ENCODE data around the gene PTPRM.
"Not testable (repeated sequence)": the region's sequence is repeated elsewhere in the genome, so short reads cannot be mapped to it uniquely, and the experiment has no call there.

Gene PTPRM

DNA sequence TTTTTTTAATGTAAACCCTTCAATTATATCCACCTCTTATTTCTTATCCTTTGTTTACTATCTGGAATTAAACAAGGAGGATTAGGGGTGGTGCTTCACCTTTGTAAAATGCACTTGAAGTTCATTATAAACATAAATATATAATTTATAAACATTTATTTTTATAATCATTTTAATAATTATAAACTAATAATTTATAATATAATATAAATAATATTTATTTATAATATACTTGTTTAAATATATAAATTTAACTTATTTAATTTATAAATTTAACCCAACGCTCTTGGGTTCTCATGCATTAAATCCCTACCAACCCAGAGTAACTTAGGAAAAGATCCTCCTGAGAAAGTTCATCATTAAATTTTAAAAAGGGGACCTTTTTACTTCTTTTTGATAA, 452.5 kb downstream of the PTPRM start:
- DNase-seq: no peak

DNA sequence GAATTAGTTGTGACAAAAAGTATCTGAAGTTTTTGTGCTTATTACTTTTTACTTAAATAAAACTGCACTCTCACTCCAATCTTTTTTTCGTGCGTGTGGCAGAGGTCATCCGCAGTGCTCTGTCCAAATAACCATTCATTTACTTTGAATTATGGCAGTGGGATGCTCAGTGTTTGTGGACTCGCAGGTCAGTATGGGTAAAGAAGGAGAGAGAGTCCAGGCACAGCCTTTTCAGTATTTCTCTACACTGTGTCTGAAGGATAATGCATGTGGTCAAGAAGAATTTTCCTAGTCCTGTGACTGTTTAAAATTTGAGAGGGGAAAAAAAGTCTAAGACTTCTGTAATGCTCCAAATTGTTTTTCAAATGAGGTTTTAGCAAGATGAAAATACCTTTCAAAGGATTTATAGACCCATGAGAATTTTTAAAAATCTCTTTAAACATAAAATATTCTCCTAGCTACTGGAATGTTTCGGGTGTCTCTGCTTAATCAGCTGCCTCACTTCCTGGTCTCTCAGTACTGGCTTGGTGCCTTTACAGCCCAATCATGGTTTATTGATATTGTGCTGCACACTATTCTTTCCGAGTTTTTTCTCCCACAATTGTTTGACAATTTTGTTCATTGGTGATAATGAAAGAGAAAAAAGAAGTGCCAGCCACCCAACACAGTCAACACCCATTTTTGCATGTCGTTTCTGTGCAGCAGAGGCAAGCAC, 453.2 kb downstream of the PTPRM start:
- DNase-seq: no peak

- no peak for DNase-seq
These were observed 461.9 kb downstream of the PTPRM start for GRCh38 chr18:8029061-8029460.

- DNase-seq: no peak
These were observed 462.6 kb downstream of the PTPRM start for GRCh38 chr18:8029731-8030130.

GRCh38 chr18:8030201-8030600, 463.1 kb downstream of the PTPRM start:
- no peak for DNase-seq

GRCh38 chr18:8031496-8031895, 464.4 kb downstream of the PTPRM start:
- no peak for DNase-seq

- DNase-seq: no peak
These were observed 467.6 kb downstream of the PTPRM start for GRCh38 chr18:8034674-8035073.

DNA sequence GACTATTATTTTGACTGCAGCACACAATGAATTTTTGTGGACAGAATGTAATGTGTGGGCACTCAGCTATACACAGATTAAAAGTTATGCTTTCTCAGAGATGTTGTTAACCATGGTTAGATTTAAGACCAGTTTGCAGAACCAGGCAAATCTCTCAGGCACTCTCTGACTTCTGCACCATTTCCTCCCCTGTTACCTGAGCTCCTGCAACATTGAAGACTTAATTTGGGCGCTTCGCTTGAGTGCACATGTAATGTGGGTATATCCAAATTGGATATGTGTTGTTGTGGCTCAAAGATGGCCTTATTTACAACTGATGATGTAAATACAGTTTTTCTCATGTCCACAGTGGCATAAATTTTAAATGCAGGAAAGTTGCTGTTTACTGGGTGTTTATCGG, 469.4 kb downstream of the PTPRM start:
- no peak for DNase-seq

- DNase-seq: no peak
These were observed 470.2 kb downstream of the PTPRM start for GRCh38 chr18:8037296-8037695.

DNA sequence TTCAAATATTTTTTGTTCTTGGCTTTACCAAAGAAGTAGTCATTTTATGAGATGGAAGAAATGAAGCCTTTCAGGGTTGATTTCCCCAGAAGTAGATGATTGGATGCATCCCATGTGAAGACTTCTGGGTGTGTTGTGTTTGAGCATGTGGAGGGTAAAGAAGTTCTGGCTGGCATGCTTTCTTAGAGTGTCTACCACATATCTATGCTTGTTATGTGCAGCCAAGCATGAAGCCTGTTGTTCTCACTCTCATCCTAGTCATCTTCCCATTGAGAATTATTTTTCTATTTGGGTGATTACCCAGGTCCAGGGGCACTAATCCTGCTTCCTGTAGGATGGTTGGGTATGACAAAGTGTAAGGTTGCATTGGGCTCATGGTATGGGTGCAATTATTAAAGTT, 472.9 kb downstream of the PTPRM start:
- DNase-seq: no peak

- no peak for DNase-seq
These were observed 474.5 kb downstream of the PTPRM start for GRCh38 chr18:8041526-8042111.

- DNase-seq: no peak
These were observed 476.9 kb downstream of the PTPRM start for GRCh38 chr18:8044004-8044403.

DNA sequence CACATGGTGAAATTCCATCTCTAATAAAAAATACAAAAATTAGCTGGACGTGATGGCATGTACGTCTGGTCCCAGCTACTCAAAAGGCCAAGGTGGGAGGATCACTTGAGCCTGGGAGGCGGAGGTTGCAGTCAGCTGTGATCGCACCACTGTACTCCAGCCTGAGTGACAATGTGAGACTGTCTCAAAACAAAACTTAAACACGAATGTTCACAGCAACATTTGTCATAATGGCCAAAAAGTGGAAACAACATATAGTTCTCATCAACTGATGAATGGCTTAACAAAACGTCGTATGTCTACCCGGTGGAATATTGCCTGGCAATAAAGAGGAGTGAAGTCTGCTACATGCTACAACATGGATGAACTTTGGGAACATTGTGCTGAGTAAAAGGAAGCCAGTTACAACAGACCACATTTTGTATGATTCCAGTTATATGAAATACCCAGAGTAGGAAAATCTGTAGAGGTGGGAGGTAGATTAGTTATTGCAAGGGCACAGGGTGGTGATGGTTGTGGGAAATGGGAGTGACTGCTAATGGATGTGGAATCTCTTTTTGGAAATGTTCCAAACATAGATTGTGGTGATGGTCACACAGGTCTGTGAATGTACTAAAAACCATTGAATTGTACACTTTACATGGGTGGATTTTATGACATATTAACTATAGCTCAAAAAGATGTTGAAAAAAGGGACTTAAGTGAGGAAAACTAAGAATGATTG, 478.2 kb downstream of the PTPRM start:
- no peak for DNase-seq

DNA sequence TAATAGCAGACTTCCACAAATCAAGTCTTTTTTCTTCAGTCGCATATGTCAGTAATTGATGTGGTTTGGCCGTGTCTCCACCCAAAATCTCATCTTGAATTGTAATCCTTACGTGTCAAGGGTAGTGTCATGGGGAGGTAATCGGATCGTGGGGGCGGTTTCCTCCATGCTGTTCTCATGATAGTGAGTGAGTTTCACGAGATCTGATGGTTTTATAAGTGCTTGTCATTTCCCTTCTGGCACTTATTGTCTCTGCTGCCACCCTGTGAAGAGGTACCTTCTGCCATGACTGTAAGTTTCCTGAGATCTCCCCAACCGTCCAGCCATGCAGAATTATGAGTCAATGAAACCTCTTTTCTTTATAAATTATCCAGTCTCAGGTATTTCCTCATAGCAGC, 478.8 kb downstream of the PTPRM start:
- DNase-seq: no peak

DNA sequence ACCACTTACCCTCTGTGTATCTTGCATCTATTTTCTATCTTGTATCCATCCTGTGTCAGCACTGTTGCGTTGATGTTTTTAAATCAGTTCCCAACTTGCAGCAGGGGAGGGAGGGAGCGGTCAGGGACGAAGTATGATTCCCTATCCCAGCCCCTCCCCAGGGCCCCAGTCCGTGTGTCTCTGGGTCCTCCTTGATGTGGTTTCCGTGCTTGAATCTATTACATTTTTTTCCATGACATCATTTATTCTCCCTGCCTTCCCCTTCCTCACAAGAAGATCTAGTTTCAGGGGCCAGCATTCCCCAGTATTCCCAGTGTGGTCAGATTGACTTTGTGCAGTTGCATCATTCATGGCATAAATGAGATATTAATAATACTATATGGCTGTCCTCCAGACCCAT, 479.3 kb downstream of the PTPRM start:
- no peak for DNase-seq

DNA sequence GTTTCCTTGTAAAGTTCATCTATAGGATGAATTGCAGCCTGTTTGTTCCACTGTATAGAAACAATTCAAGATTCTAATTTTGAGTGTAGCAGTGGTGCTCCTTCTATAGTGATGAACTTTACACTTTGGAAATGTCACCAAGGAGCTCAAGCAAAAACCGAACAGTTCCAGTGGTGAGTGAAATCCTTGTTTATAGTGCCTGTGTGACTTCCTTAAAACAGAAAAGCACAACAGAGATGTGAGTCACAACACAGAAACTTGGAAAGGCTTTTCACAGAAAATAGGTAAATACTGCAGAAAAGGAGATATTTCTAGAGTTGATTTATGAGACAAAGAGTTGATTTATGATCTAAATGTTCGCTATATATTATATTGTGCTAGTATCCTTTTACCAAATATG, 482.0 kb downstream of the PTPRM start:
- DNase-seq: no peak

DNA sequence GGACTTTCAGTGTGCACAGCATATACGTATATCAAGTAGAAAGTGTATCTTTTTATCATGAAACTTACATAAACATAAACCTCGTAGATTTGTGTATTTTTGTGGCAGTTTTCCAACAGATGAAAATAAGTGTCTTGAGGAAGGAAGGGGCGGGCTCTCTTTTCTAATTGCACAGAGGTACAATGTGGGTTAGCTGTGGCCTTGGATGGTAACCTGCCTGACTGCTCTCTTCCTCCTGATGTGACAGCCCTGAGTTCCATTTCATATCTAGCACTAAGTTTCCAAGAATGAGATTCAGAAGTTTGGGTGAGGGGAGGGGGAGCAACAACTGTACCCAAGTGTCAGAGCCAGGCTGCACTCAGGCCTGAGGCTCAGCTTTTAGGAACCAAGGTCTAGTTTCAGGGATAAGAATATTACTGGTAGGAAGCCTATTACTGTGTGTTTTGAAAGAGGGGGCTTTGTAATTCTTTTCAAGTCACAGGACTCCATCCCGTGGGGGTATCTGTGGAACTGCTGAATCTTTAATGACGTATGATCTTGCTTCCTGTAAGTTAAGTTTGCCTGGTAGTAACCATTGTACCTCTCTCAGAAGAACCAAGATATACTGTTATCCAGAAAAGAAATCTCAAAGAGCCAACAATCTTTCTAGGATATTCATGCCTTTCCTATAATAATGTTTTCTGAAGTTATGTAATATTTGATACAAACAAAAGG, 483.7 kb downstream of the PTPRM start:
- no peak for DNase-seq

DNA sequence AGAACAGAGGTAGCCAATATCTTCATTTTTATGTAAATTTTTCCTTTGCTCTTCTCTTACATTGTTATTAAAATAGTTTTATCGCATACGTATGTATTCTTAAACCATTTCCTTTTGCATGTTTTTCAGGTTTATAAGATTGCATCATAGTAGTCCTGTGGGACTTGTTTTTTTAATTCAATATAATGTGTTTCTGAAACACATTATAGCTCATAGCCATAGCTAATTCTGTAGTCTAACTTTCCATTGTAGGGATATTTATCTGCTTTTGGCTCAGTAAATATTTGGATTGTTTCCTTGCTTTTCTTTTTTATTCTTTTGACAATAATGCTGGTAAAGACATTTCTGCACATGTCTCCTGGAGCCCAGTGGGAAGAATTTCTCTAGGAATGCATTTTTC, 484.3 kb downstream of the PTPRM start:
- DNase-seq: no peak

DNA sequence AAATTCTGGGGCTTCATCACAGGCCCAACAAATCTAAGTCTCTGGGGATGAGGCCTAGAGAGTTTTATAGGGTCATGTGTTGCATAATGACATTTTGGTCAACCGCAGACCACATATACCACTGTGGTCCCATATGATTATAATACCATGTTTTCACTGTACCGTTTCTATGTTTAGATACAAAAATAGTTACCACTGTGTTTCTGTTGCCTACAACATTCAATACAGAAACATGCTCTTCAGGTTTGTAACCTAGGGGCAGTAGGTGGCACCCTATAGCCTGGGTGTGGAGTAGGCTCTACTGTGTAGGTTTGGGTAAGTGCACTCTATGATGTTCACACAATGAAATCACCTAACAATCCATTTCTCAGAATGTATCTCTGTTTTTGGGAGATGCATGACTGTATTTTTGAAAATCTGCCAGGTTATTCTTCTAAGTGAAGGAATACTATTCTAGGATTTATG, 485.2 kb downstream of the PTPRM start:
- DNase-seq: peak; percentile 8

- DNase-seq: peak; percentile 13
These were observed 489.6 kb downstream of the PTPRM start for GRCh38 chr18:8056723-8057122.

DNA sequence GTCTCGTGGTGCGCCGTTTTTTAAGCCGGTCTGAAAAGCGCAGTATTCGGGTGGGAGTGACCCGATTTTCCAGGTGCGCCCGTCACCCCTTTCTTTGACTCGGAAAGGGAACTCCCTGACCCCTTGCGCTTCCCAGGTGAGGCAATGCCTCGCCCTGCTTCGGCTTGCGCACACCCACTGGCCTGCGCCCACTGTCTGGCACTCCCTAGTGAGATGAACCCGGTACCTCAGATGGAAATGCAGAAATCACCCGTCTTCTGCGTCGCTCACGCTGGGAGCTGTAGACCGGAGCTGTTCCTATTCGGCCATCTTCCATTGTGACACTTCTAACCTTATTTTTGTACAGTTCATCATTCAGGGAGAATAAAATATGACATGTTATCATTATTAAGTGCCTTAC, 496.0 kb downstream of the PTPRM start:
- DNase-seq: not testable (repeated sequence)

GRCh38 chr18:8063733-8064132, 496.6 kb downstream of the PTPRM start:
- no peak for DNase-seq

DNA sequence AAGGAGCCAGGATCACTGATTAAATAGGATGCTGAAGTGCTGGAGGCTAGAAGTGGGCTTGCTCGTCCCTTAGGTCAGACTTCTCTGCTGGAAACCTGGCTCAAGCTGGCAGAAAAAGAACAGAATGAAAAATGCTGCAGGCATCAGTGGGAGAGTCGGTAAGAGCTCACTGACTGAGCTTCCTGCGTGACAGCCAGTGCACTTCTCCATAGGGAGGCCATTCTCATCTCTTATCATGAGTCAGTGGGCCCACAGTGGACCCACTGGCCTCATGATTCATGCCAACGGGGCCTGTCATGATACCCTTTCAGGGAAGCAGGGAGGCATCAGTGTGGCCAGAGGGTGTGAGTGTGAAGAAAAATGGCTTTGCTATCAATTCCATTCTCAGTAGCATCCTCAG, 498.2 kb downstream of the PTPRM start:
- DNase-seq: no peak

GRCh38 chr18:8065773-8066172, 498.7 kb downstream of the PTPRM start:
- no peak for DNase-seq
